Muscle of arm (tissue), 14 donors: ENCODE measurements around the gene FTL. TPM values are rescaled to one million over a fixed set of nuclear protein-coding genes. Genes with fewer than 3 reads are reported as not detected.
"Not testable (repeated sequence)": the region's sequence is repeated elsewhere in the genome, so short reads cannot be mapped to it uniquely, and the experiment has no call there.

Experiments used
- DNase-seq: peaks from one replicate; pipeline ENCODE4 v3.0.0-alpha.2; 2013
- long read RNA-seq, 11 donors: transcript quantifications; one replicate each; lab custom pipeline, GENCODE V29; 2026
- polyA plus RNA-seq, 12 donors: library from polyadenylated mRNA; unstranded; fragments of 120-200 nt; gene quantifications; one replicate each; pipeline ENCODE4 v1.2.1, GENCODE V29; 2013; ENCODE audit not compliant: insufficient read length in 12 of 12

The FTL gene
- polyA plus RNA-seq: 1,000 to 10,000 TPM in 1 of 12 donors, 100 to 1,000 TPM in 10, not detected in 1; 466 to 1,078 (median 553) TPM
- long read RNA-seq, donor 1, transcript FTL-201 (4 exons, 878 nt): major isoform, 4,387 of 5,520 reads
- long read RNA-seq, donor 1, partial matches to known transcripts: 660 of 5,520 reads
- long read RNA-seq, donor 1, other reads (novel, unspliced or antisense): 473 of 5,520 reads
- long read RNA-seq, donor 2, transcript FTL-201 (4 exons, 878 nt): major isoform, 670 of 868 reads
- long read RNA-seq, donor 2, partial matches to known transcripts: 106 of 868 reads
- long read RNA-seq, donor 2, other reads (novel, unspliced or antisense): 92 of 868 reads
- long read RNA-seq, donor 3, transcript FTL-201 (4 exons, 878 nt): major isoform, 282 of 347 reads
- long read RNA-seq, donor 3, partial matches to known transcripts: 36 of 347 reads
- long read RNA-seq, donor 3, other reads (novel, unspliced or antisense): 29 of 347 reads
- long read RNA-seq, donor 4, transcript FTL-201 (4 exons, 878 nt): major isoform, 254 of 295 reads
- long read RNA-seq, donor 4, partial matches to known transcripts: 18 of 295 reads
- long read RNA-seq, donor 4, other reads (novel, unspliced or antisense): 23 of 295 reads
- long read RNA-seq, donor 5, transcript FTL-201 (4 exons, 878 nt): major isoform, 585 of 696 reads
- long read RNA-seq, donor 5, partial matches to known transcripts: 52 of 696 reads
- long read RNA-seq, donor 5, other reads (novel, unspliced or antisense): 59 of 696 reads
- long read RNA-seq, donor 6, transcript FTL-201 (4 exons, 878 nt): major isoform, 361 of 444 reads
- long read RNA-seq, donor 6, partial matches to known transcripts: 51 of 444 reads
- long read RNA-seq, donor 6, other reads (novel, unspliced or antisense): 32 of 444 reads
- long read RNA-seq, donor 7, transcript FTL-201 (4 exons, 878 nt): major isoform, 361 of 417 reads
- long read RNA-seq, donor 7, partial matches to known transcripts: 24 of 417 reads
- long read RNA-seq, donor 7, other reads (novel, unspliced or antisense): 32 of 417 reads
- long read RNA-seq, donor 8, transcript FTL-201 (4 exons, 878 nt): major isoform, 527 of 622 reads
- long read RNA-seq, donor 8, partial matches to known transcripts: 39 of 622 reads
- long read RNA-seq, donor 8, other reads (novel, unspliced or antisense): 56 of 622 reads
- long read RNA-seq, donor 9, transcript FTL-201 (4 exons, 878 nt): major isoform, 483 of 625 reads
- long read RNA-seq, donor 9, partial matches to known transcripts: 88 of 625 reads
- long read RNA-seq, donor 9, other reads (novel, unspliced or antisense): 54 of 625 reads
- long read RNA-seq, donor 10, transcript FTL-201 (4 exons, 878 nt): major isoform, 465 of 582 reads
- long read RNA-seq, donor 10, partial matches to known transcripts: 59 of 582 reads
- long read RNA-seq, donor 10, other reads (novel, unspliced or antisense): 58 of 582 reads
- long read RNA-seq, donor 11, transcript FTL-201 (4 exons, 878 nt): major isoform, 668 of 810 reads
- long read RNA-seq, donor 11, partial matches to known transcripts: 65 of 810 reads
- long read RNA-seq, donor 11, other reads (novel, unspliced or antisense): 77 of 810 reads

GRCh38 chr19:48965040-48965805, at the start of gene FTL:
Gene FTL, plus strand, starts transcription at chr19:48965309. Its CDS starts 199 bp downstream, at chr19:48965508.
- DNase-seq: peak; percentile 97

- DNase-seq: no peak
Measured at GRCh38 chr19:48915757-48916156, 49.4 kb upstream of the FTL start.

- DNase-seq: no peak
Measured at GRCh38 chr19:48918071-48918470, 47.0 kb upstream of the FTL start.

GRCh38 chr19:48918801-48919247, 46.3 kb upstream of the FTL start:
- no peak for DNase-seq

GRCh38 chr19:48919271-48919670, 45.8 kb upstream of the FTL start:
- DNase-seq: not testable (repeated sequence)

GRCh38 chr19:48920949-48921348, 44.2 kb upstream of the FTL start:
- DNase-seq: no peak

GRCh38 chr19:48921721-48922500, 43.2 kb upstream of the FTL start:
- DNase-seq: no peak

- no peak for DNase-seq
Measured at GRCh38 chr19:48922548-48923490, 42.3 kb upstream of the FTL start.

GRCh38 chr19:48925240-48925843, 39.8 kb upstream of the FTL start:
- no peak for DNase-seq

GRCh38 chr19:48925890-48926289, 39.2 kb upstream of the FTL start:
- DNase-seq: not testable (repeated sequence)

GRCh38 chr19:48926909-48927308, 38.2 kb upstream of the FTL start:
- no peak for DNase-seq

- DNase-seq: not testable (repeated sequence)
Measured at GRCh38 chr19:48927692-48928091, 37.4 kb upstream of the FTL start.

GRCh38 chr19:48928164-48929025, 36.7 kb upstream of the FTL start:
- no peak for DNase-seq

GRCh38 chr19:48933382-48933932, 31.7 kb upstream of the FTL start, which contains the start of gene DHDH:
Gene DHDH, plus strand, starts transcription at chr19:48933699. Its CDS starts 23 bp downstream, at chr19:48933722.
- DNase-seq: peak; percentile 53

- DNase-seq: no peak
Measured at GRCh38 chr19:48934837-48935236, 30.3 kb upstream of the FTL start.

- DNase-seq: no peak
Measured at GRCh38 chr19:48935864-48936263, 29.2 kb upstream of the FTL start.
